Activated effector memory CD4-positive, alpha-beta T cell treated with Interleukin-2 at 50 U/mL for 16 hours (primary cell): Measurements from ENCODE around the gene PMEL.
"Not testable (repeated sequence)": the region's sequence is repeated elsewhere in the genome, so short reads cannot be mapped to it uniquely, and the experiment has no call there.

Experiments used
- DNase-seq: peaks from one replicate; pipeline ENCODE4 v3.0.0-alpha.2; 2020

The PMEL gene

DNA sequence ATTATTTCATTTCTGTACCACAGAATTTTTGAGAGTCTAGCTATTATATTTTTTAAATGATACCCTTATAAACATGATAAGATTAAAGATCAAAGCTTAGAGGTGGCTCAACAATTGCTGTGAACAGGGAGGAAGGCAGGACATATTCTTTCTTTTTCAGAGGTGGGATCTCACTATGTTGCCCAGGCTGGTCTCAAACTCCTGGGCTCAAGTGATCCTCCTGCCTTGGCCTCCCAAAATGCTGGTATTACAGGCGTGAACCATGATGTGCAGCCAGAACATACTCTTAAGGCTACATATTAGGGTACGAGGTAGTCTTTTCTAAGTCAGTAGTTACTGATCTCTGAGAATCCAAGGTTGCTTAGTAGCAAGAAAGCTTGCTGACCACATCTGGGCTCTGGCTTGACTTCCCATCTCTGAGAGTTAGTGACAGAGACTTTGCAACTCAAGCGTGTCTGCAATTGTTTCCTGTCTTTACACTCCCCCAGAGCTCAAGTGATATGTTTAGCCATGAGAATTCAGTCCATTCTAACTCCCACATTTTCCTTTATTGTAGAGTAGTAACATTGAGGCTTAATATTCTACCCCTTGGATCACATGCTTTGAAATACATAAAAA is 16.6 kb upstream of the PMEL start:
- DNase-seq: no peak

DNA sequence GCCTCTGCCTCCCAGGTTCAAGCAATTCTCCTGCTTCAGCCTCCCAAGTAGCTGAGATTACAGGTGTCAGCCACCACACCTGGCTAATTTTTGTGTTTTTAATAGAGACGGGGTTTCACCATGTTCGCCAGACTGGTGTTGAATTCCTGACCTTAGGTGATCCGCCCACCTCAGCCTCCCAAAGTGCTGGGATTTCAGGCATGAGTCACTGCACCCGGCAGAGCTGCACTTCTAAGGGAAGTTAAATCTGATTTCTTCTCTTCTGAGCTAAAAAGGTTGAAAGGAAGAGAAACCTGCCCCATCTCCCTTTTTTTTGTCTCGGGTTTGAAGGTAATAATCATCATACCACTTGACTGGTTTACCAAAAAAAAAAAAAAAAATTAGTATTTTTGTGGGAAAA is 16.0 kb upstream of the PMEL start:
- not testable (repeated sequence) for DNase-seq

DNA sequence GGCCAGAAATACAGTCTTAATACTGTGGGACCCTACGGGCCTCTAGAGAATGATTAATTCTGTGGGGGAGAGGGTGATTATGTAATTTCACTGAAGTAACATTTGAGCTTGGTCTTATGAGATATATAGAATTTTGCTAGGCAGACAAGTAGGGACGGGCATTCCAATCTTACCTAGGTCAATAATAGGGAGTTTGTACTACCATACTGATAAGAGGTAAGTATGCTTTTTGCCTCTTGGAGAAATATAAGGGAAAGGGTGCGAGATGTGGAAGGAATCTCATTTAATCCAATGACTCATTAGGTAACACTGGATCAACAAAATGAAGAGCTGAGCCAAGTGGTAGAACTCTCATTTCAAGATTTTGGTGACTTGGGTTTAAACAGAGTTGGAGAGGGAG is 13.2 kb upstream of the PMEL start:
- DNase-seq: no peak

DNA sequence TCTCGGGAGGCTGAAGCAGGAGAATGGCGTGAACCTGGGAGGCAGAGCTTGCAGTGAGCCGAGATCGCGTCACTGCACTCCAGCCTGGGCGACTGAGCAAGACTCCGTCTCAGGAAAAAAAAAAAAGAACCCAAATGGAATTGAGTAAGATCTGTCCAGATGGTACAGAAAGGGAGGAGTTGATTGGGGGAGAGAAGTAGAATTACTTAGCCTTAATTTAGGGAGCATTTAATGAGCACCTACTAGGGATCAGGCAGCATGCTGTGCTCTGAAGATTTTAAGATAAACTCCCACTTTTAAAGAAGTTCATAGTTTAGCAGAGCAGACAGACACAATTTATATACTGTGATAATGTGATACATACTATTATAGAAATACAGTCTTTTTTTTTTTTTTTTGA is 12.6 kb upstream of the PMEL start:
- DNase-seq: no peak

DNA sequence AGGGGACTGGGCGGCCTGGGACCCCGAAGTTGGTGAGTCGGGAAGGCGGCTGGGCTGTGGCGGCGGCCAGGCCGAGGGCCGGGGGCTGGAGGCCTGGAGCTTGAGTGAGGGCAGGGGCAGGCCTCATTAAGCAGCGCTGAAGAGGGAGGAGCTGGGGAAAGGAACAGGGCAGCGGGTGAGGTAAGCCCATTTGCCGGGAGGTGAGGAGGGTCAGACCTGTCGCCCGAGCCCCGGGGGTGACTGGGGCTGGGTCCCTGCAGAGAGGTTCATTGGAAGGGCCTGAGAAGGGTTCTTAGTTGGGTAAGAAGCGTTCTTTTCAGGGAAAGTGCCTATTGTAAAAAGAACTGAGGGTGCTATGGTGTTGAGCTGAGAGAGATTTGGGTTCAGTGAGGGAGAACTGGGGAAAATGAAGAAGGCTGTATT is 8.5 kb upstream of the PMEL start:
- DNase-seq: no peak

DNA sequence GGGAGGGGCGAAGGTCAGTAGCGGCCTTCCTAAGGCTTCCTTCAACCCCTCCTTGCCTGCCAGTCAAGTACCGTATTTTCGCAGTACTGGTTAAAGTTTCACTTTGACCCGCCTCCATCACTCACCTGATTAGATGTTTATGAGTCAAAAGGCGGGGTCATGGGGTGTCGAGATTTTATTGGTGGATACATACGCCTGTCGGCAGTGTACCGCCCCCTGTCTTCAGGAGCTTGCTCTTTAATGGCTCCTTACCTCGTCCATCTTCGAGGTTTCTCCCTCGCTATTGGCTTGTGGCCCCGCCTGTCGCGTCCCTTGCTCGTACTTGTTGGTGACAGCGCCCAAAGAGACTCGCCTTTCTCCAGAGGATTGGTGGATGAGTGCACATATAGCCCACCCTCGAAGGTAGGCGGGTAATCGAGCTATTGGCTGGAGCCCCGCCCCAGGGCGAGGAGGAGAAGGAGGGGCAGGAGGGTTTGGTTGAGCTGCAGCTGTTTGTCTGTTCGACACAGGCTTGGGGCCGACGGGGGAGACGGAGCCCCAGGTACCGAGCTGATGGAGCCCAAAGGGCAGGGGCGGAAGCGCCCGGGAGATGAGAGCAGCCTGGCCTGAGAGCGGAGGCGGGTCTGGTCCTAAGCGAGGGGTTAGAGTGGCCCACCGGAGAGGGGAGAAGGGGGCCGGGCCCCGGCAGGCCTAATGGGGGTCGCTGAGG is 7.9 kb upstream of the PMEL start, which contains the start of gene RAB5B:
Gene RAB5B, plus strand, starts transcription at position 480 of the 709 bp plus-strand sequence. CDS start 12,883 bp downstream, outside the sequence.
- peak; percentile 98 for DNase-seq

DNA sequence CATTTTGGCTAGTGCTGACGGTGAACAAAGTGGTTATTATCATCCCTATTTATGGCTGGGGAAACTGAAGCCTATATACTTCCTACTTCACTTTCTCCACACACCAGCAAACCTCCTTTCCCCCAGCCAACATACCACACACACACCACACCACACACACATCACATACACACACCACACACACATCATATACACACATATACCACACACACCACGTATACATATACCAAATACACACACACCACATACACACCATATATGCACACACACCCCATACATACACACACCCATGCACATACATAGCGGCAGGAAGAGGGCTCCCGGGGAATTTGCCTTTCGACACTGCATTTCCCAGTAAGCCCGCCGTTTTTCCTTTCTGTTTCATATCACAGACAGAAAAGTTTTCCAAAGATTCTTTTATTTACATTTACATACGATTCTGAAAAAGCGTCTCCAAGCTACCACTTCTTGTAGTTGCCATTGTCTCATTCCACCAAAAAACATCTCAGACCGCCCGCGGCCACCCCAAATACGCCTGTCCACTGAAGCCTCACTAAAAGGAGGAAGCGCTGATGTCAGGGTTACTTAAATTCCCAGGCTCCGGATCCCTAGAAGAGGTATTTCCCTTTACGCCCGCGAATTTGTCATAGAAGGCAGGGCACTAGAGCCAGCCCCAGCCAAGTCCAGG is 7.2 kb upstream of the PMEL start:
- DNase-seq: no peak

DNA sequence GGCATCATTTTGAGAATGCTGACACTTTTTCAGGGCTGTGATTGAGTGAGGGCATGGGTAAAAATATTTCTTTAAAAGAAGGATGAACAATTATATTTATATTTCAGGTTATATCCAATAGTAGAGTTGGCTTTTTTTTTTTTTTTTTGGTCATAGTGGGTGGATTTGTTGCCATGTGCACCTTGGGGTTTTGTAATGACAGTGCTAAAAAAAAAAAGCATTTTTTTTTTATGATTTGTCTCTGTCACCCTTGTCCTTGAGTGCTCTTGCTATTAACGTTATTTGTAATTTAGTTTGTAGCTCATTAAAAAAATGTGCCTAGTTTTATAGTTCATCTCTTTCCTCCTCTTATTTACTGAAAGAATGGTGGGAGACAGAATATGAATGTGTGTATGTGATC is 6.6 kb upstream of the PMEL start:
- no peak for DNase-seq

DNA sequence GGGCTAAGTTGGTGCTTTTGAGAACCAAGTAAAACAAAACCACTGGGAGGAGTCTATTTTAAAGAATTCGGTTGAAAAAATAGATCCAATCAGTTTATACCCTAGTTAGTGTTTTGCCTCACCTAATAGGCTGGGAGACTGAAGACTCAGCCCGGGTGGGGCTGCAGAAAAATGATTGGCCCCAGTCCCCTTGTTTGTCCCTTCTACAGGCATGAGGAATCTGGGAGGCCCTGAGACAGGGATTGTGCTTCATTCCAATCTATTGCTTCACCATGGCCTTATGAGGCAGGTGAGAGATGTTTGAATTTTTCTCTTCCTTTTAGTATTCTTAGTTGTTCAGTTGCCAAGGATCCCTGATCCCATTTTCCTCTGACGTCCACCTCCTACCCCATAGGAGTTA is 6.2 kb upstream of the PMEL start:
- DNase-seq: no peak

DNA sequence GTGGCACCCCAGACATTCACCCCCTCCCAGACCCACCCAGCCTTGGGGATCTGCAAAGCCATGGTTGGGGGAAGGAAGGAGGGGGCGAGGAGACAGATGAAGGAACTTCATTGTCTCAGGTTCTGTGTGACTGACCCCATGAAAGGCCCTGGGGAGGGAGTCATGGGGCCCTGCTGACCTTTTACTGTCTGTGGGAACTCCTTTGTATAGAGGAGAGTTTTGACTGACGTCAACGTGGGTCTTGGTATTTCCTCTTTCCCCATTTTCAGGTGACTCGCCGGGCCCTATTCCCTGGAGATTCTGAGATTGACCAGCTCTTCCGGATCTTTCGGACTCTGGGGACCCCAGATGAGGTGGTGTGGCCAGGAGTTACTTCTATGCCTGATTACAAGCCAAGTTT is 4.9 kb upstream of the PMEL start:
- no peak for DNase-seq

DNA sequence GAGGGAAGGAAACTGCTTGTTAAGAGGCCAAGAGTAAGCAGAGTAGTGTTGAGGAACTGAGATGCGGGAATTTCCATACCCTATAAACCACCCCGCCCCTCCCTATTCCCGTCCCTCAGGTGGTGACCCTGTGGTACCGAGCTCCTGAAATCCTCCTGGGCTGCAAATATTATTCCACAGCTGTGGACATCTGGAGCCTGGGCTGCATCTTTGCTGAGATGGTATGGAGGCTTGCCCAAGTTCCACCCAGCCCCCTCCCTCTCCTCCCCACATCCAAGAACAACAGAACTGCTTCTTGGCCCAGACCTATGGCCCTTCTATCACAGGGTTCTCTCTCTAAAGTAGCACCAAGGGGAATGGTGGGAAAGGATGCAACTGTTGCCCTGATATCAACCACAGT is 3.5 kb upstream of the PMEL start:
- no peak for DNase-seq

DNA sequence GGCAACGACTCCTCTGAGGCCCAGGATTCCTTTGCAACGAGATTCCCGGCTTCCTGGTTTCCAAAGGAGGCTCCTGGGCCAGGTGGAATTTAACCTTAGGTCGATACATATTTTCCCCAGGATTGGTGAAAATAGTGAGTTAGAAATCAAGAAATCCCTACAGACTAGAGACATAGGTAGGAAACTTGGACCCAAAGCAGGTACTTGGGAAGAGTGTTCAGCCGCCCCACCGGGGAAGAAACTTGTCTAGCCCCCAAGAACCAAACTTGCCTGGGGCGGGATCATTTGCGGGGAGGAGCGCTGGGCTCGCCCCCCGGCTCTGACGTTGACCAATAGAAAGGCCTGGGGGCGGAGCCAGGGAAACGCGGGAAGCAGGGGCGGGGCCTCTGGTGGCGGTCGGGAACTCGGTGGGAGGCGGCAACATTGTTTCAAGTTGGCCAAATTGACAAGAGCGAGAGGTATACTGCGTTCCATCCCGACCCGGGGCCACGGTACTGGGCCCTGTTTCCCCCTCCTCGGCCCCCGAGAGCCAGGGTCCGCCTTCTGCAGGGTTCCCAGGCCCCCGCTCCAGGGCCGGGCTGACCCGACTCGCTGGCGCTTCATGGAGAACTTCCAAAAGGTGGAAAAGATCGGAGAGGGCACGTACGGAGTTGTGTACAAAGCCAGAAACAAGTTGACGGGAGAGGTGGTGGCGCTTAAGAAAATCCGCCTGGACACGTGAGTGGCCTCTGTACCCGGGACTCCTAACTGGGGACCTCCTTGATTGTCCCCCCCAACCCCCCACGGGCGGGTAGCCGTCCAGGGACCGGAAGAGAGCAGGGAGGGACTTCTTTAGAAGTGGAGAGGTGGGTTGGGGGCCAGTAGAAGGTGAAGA is 803 bp upstream of the PMEL start, which contains the start of gene CDK2:
Gene CDK2, plus strand, starts transcription at position 423 of the 874 bp plus-strand sequence. Its CDS starts 179 bp downstream, at position 602.
- peak; percentile 78 for DNase-seq

DNA sequence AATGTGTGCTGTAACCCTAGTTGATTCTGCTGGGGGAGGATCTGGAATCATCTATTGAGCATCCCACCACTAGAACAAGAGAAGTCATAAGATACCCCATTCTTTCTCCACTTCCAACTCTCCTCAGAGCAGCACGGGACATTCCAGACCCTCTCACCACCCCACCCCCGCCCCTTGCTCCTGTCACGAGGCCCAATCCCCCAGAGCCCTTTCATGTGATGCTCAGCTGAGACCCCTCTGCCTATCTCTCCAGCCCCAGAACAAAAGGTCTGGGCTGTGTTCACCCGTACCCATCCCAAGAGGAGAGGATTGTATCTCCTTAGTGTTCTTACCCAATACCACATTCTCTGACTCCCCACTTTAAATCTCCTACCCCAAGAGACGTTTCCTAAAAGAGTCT is 602 bp downstream of the PMEL start:
- no peak for DNase-seq

DNA sequence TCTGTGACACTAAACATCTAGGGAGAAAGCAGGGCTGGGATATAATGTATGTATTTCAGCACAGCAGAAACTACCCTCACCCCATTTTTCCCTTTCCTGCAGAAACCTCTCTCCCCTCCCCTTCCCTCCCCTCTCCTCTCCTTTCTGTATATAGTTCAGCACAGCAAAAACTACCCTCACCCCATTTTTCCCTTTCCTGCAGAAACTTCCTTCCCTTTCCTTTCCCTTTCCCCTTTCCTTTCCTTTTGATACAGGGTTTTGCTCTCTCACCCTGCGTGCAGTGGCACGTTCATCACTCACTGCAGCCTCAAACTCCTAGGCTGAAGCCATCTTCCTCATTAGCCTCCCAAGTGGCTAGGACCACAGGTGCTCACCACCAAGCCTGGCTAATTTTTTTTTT is 2.1 kb downstream of the PMEL start:
- DNase-seq: no peak

DNA sequence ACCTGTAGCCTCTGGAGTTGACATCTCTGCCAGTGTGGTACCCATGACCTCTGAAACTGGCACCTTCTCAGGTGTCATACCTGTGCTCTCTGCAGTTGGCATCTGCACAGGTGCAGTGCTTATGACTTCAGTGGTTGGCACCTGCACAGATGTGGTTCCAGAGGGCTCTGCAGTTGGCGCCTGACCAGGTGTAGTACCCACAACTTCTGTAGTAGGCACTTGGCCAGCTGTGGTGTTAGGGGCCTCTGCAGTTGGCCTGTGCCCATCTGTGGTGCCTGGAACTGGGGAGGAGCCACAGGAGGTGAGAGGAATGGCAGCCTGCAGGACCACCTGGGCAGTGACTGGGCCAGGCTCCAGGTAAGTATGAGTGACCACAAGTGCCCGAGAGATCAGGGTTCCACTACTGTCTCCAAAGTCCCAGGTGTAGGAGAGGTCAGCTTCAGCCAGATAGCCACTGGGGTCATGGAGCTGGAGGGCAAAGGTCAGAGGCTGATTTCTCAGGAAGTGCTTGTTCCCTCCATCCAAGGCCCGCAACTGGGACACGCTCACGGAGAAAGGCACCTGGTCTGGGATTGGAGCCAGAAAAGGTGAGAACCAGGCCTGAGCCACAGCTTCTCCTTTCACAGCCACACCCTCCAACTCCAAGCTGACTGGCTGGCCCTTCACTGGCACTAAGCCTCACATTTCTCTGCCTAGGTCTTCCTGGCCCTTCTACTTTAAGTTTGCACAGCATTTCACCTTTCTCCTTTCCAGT is 8.6 kb downstream of the PMEL start:
- DNase-seq: no peak

DNA sequence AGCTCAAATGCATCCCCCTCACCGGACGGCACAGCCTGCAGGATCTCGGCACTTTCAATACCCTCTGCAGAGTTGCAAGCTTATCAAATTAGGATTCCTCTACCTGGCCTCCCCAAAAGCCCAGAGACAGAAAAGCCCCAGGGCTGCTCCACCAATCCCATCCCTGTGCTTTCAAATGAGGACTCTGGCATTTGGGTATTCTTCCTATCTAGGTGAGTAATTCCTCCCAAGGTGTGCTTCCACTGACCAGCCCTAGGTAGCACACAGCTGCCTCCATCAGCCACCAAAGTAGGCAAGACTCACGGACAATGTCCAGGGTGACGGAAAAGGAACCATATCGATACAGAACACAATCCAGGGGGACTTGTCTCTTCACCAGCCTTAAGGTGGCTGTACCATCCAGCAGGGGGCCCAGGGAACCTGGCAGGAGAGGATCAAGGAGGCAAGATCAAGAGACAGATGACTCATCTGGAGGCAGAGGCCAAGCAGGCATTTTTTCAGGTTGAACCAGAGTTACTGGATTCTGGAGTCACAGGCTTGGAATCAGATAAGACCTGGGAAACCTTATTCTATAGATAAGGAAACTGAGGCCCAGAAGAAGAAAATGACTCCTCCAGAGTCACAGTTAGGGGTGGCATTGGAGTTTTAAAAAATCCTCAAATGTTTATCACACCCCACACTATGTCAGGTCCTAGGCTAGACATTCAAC is 9.9 kb downstream of the PMEL start:
- DNase-seq: no peak

DNA sequence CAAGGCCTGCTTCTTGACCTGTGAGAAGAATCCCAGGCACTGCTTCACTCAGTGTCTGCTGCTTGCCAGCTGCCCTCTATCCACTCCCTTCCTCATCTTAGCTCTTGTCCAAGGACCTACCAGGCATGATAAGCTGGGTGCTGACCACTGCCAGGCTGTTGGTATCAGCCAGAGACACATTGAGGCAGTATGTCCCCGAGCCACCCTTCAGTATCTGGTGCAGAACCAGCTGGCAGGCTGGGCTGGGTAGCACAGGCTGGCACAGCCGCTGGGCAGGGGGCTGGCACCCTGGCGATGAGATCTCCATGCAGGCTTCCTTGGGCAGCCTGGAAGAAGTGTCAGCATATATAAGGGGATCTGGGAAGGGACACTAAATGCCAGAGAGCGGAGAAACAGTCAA is 10.5 kb downstream of the PMEL start:
- DNase-seq: no peak

DNA sequence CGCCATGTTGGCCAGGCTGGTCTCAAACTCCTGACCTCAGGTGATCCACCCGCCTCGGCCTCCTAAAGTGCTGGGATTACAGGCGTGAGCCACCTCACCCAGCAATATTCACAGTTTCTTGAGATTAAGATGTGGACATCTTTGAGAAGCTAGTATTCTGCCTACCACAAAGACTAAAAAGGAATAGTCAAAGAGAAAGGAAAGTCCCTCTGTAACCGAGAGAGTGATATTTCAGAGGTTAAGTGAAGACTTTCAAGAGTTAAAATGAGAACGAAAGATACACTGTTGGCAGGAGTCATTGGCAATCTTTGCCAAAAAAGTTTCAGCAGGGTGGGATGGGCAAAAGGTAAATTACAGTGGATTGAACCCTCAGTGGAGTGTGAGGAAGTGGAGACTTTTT is 19.3 kb downstream of the PMEL start:
- DNase-seq: no peak

DNA sequence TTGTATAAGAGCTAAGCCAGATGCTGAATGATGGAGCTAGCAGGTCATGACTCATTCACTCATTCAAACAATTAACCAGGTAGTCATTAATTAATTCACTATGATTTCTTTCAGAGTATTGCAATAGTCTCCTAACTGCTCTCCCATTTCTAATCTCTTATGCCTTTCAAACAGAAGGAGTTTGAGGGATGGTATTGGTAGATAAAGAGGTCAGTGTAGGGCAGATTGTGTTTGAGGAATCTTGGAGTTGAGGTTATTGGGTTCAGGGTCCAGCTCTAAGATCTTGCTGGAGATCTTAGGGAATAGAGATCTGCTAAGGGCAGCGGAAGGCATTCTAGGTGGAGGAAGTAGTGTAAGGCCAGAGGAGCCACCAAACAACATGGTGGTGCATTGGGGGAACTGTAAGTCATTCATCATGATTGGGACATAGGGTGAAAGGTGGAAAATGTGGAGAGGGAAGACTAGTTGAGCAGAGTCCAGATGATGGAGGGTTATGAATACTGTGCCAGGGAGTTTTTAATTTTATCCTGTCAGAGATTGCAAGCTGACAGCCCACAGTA is 23.2 kb downstream of the PMEL start:
- no peak for DNase-seq

DNA sequence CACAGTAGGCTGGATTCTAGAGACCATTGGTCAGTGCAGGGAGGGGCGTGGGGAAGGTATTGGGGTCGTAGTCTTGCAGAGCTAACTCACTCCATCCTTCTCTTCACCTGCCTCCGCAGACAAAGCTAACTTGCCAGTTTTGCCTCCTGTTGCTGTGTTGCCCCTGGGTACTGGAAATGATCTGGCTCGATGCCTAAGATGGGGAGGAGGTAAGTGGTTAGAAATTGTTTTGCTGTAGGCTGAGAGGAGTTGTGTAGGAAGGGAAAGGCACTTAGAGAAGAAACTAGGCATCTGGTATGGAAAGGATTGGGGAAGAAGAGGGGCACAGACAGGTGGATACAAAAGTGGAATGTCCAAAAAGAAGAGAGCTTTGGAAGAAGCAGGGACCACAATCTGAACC is 23.8 kb downstream of the PMEL start:
- DNase-seq: no peak

DNA sequence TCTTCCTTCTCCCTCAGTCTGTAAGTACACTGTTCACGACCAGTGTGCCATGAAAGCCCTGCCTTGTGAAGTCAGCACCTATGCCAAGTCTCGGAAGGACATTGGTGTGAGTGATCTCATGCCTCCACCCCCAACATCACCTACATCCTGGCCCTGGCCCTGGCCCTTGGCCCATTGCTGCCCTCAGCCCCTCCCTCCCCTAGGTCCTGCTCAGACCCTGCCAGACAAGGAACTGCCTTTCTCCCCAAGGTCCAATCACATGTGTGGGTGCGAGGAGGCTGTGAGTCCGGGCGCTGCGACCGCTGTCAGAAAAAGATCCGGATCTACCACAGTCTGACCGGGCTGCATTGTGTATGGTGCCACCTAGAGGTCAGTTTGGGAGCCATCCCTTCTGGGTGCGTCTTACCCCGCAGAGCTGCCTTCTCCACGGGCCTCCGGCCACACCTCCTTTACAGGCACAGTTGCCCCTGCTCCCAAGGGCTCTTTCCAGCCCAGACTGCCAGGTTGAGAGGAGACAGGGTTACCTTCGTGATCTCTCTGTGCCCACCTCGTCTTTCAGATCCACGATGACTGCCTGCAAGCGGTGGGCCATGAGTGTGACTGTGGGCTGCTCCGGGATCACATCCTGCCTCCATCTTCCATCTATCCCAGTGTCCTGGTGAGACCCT is 25.6 kb downstream of the PMEL start:
- DNase-seq: peak; percentile 71
